Liver (tissue), 9 donors: ENCODE results near the gene CRBN. TPM values are rescaled to one million over a fixed set of nuclear protein-coding genes. Genes with fewer than 3 reads are reported as not detected.

ENCODE experiments used
- DNase-seq: peaks from one replicate; pipeline ENCODE4 v3.0.0-alpha.2; 2017; ENCODE audit warnings: low spot score
- H3K27ac ChIP-seq, 2 donors: one replicate each; pipeline ENCODE4 v1.7.0; 2013; ENCODE audit warnings: inconsistent platforms in 2 of 2, low read length in 2 of 2, control low read depth in 1 of 2, low read depth in 1 of 2, mild to moderate bottlenecking in 1 of 2
- H3K27me3 ChIP-seq, 4 donors: one replicate each; pipeline versions ENCODE4 v1.6.1 to v1.7.0; 2013; ENCODE audit warnings: low read length in 3 of 4, inconsistent platforms in 1 of 4, mild to moderate bottlenecking in 1 of 4, moderate library complexity in 1 of 4; ENCODE audit not compliant: control insufficient read depth in 4 of 4, insufficient read depth in 4 of 4
- H3K36me3 ChIP-seq, 4 donors: one replicate each; pipeline versions ENCODE4 v1.6.1 to v1.7.0; 2013; ENCODE audit warnings: low read length in 3 of 4, mild to moderate bottlenecking in 3 of 4, low read depth in 1 of 4, moderate library complexity in 1 of 4; ENCODE audit not compliant: control insufficient read depth in 4 of 4, insufficient read depth in 3 of 4
- H3K4me1 ChIP-seq, 4 donors: one replicate each; pipeline versions ENCODE4 v1.6.1 to v1.7.0; 2013; ENCODE audit warnings: low read length in 3 of 4, mild to moderate bottlenecking in 3 of 4, moderate library complexity in 1 of 4; ENCODE audit not compliant: control insufficient read depth in 4 of 4, insufficient read depth in 4 of 4
- H3K4me3 ChIP-seq, 3 donors: one replicate each; pipeline versions ENCODE4 v1.6.1 to v1.7.0; 2013; ENCODE audit warnings: low read length in 3 of 3, control low read depth in 1 of 3, low read depth in 1 of 3, mild to moderate bottlenecking in 1 of 3
- H3K9ac ChIP-seq, 2 donors: one replicate each; pipeline ENCODE4 v1.7.0; 2013; ENCODE audit warnings: low read length in 2 of 2, mild to moderate bottlenecking in 2 of 2, moderate library complexity in 2 of 2, control low read depth in 1 of 2, low read depth in 1 of 2
- H3K9me3 ChIP-seq, 4 donors: one replicate each; pipeline versions ENCODE4 v1.6.1 to v1.7.0; 2013; ENCODE audit warnings: low read length in 3 of 4; ENCODE audit not compliant: control insufficient read depth in 4 of 4
- EGR1 ChIP-seq, 2 donors: IDR thresholded peaks; 2 replicates each; pipeline ENCODE4 v1.6.1; 2016 to 2018; ENCODE audit warnings: antibody characterized with exemption in 2 of 2, low read depth in 2 of 2
- FOXA1 ChIP-seq: IDR thresholded peaks from 2 replicates; pipeline ENCODE4 v1.6.1; 2016; ENCODE audit warnings: antibody characterized with exemption
- FOXA2 ChIP-seq: IDR thresholded peaks from 2 replicates; pipeline ENCODE4 v1.6.1; 2016; ENCODE audit warnings: antibody characterized with exemption
- HNF4A ChIP-seq, 2 donors: conservative IDR thresholded peaks; 2 replicates each; pipeline ENCODE4 v1.6.1; 2016; ENCODE audit warnings: antibody characterized with exemption in 2 of 2, mild to moderate bottlenecking in 2 of 2
- HNF4G ChIP-seq: IDR thresholded peaks from 2 replicates; pipeline ENCODE4 v1.6.1; 2016; ENCODE audit warnings: antibody characterized with exemption
- JUND ChIP-seq, 2 donors: IDR thresholded peaks; 2 replicates each; pipeline ENCODE4 v1.6.1; 2016; ENCODE audit warnings: antibody characterized with exemption in 2 of 2
- NR2F2 ChIP-seq: IDR thresholded peaks from 2 replicates; pipeline ENCODE4 v1.6.1; 2016; ENCODE audit warnings: antibody characterized with exemption
- RAD21 ChIP-seq, 2 donors: IDR thresholded peaks; 2 replicates each; pipeline ENCODE4 v1.6.1; 2016; ENCODE audit warnings: antibody characterized with exemption in 2 of 2, mild to moderate bottlenecking in 2 of 2
- RXRA ChIP-seq, 2 donors: IDR thresholded peaks; 2 replicates each; pipeline ENCODE4 v1.6.1; 2017 to 2018; ENCODE audit warnings: antibody characterized with exemption in 2 of 2, mild to moderate bottlenecking in 1 of 2
- SP1 ChIP-seq: IDR thresholded peaks from 2 replicates; pipeline ENCODE4 v1.6.1; 2018; ENCODE audit warnings: antibody characterized with exemption, mild to moderate bottlenecking
- TAF1 ChIP-seq: conservative IDR thresholded peaks from 2 replicates; pipeline ENCODE4 v1.6.1; 2016; ENCODE audit warnings: antibody characterized with exemption, mild to moderate bottlenecking
- YY1 ChIP-seq: IDR thresholded peaks from 2 replicates; pipeline ENCODE4 v1.6.1; 2016; ENCODE audit warnings: antibody characterized with exemption, mild to moderate bottlenecking
- WGBS: extraction: QIAGEN DNeasy Blood & Tissue Kit; methylation state at CpG from one replicate; pipeline ENCODE4 v1.1.7; 2013; 5-methylcytosine and 5-hydroxymethylcytosine counted together
- polyA plus RNA-seq, 2 donors: library from polyadenylated mRNA; stranded (reverse) in 1 of 2; unstranded in 1 of 2; fragments of 200-250 nt in 1 of 2; fragments of >200 nt in 1 of 2; fragmentation: Nextera tagmentation in 1 of 2; extraction: Ambion mirVana in 1 of 2; gene quantifications; one replicate each; pipeline versions ENCODE4 v1.2.1 to v1.2.3, GENCODE V29; 2013 to 2015
- total RNA-seq, 2 donors: library from RNA; depleted of rRNA; stranded (reverse); fragments of >200 nt; gene quantifications; one replicate each; pipeline ENCODE4 v1.2.3, GENCODE V29; 2014
- TF ChIP-seq, protein P1 (sequence below): IDR thresholded peaks from 2 replicates; pipeline ENCODE4 v1.6.1; 2016; ENCODE audit warnings: antibody characterized with exemption
- TF ChIP-seq, protein P2 (sequence below): IDR thresholded peaks from 2 replicates; pipeline ENCODE4 v1.6.1; 2016; ENCODE audit warnings: antibody characterized with exemption
- TF ChIP-seq, protein P3 (sequence below): fragments of 150-350 bp; IDR thresholded peaks from 2 replicates; pipeline ENCODE4 v1.5.1; 2017; ENCODE audit warnings: improper control_type of control experiment, low read depth, low read length; ENCODE audit not compliant: missing input control
- TF ChIP-seq, protein P4 (sequence below): IDR thresholded peaks from 2 replicates; pipeline ENCODE4 v1.6.1; 2016; ENCODE audit warnings: antibody characterized with exemption
- TF ChIP-seq, protein P5 (sequence below): IDR thresholded peaks from 2 replicates; pipeline ENCODE4 v1.6.1; 2016; ENCODE audit warnings: antibody characterized with exemption, mild to moderate bottlenecking
- donor health status: healthy.
- donor health status: healthy.
- donor health status: healthy.
- donor health status: healthy.
- donor health status: healthy.

Gene CRBN
- total and polyA plus RNA-seq, 4 donors = 14.0 to 57.6 (median 29.4) TPM

DNA sequence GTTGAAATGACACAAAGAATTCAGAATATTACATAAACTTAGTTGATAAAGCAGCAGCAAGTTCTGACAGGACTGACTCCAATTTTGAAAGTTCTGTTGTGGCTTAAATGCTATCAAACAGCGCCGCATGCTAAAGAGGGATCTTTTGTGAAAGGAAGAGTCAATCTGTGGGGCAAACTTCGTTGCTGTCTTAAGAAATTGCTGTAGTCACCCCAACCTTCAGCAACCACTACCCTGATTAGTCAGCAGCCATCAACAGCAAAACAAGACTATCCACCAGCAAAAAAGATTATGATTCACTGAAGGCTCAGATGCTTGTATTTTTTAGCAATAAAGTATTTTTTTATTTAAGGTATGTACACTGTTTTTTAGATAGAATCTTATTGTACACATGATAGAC lies 14.2 kb downstream of the CRBN start:
- no peak overlapping the region for H3K9ac ChIP-seq
- TF ChIP-seq, protein P1, sequence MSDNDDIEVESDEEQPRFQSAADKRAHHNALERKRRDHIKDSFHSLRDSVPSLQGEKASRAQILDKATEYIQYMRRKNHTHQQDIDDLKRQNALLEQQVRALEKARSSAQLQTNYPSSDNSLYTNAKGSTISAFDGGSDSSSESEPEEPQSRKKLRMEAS = no peak
- TF ChIP-seq, protein P2, sequence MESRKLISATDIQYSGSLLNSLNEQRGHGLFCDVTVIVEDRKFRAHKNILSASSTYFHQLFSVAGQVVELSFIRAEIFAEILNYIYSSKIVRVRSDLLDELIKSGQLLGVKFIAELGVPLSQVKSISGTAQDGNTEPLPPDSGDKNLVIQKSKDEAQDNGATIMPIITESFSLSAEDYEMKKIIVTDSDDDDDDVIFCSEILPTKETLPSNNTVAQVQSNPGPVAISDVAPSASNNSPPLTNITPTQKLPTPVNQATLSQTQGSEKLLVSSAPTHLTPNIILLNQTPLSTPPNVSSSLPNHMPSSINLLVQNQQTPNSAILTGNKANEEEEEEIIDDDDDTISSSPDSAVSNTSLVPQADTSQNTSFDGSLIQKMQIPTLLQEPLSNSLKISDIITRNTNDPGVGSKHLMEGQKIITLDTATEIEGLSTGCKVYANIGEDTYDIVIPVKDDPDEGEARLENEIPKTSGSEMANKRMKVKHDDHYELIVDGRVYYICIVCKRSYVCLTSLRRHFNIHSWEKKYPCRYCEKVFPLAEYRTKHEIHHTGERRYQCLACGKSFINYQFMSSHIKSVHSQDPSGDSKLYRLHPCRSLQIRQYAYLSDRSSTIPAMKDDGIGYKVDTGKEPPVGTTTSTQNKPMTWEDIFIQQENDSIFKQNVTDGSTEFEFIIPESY = no peak
- TF ChIP-seq, protein P3, sequence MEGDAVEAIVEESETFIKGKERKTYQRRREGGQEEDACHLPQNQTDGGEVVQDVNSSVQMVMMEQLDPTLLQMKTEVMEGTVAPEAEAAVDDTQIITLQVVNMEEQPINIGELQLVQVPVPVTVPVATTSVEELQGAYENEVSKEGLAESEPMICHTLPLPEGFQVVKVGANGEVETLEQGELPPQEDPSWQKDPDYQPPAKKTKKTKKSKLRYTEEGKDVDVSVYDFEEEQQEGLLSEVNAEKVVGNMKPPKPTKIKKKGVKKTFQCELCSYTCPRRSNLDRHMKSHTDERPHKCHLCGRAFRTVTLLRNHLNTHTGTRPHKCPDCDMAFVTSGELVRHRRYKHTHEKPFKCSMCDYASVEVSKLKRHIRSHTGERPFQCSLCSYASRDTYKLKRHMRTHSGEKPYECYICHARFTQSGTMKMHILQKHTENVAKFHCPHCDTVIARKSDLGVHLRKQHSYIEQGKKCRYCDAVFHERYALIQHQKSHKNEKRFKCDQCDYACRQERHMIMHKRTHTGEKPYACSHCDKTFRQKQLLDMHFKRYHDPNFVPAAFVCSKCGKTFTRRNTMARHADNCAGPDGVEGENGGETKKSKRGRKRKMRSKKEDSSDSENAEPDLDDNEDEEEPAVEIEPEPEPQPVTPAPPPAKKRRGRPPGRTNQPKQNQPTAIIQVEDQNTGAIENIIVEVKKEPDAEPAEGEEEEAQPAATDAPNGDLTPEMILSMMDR = no peak
- TF ChIP-seq YY1 (no peak), FOXA1 (no peak), NR2F2 (no peak), EGR1 (IDR thresholded peaks at IDR 0.05; ENCODE audit: low read depth in 2 of 2) (no peak), HNF4A (conservative IDR thresholded peaks at IDR 0.05) (no peak), FOXA2 (no peak), HNF4G (no peak), SP1 (no peak), RXRA (IDR thresholded peaks at IDR 0.05) (no peak), JUND (IDR thresholded peaks at IDR 0.05) (no peak)
- TF ChIP-seq, protein P4, sequence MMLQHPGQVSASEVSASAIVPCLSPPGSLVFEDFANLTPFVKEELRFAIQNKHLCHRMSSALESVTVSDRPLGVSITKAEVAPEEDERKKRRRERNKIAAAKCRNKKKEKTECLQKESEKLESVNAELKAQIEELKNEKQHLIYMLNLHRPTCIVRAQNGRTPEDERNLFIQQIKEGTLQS = no peak
- TF ChIP-seq, protein P5, sequence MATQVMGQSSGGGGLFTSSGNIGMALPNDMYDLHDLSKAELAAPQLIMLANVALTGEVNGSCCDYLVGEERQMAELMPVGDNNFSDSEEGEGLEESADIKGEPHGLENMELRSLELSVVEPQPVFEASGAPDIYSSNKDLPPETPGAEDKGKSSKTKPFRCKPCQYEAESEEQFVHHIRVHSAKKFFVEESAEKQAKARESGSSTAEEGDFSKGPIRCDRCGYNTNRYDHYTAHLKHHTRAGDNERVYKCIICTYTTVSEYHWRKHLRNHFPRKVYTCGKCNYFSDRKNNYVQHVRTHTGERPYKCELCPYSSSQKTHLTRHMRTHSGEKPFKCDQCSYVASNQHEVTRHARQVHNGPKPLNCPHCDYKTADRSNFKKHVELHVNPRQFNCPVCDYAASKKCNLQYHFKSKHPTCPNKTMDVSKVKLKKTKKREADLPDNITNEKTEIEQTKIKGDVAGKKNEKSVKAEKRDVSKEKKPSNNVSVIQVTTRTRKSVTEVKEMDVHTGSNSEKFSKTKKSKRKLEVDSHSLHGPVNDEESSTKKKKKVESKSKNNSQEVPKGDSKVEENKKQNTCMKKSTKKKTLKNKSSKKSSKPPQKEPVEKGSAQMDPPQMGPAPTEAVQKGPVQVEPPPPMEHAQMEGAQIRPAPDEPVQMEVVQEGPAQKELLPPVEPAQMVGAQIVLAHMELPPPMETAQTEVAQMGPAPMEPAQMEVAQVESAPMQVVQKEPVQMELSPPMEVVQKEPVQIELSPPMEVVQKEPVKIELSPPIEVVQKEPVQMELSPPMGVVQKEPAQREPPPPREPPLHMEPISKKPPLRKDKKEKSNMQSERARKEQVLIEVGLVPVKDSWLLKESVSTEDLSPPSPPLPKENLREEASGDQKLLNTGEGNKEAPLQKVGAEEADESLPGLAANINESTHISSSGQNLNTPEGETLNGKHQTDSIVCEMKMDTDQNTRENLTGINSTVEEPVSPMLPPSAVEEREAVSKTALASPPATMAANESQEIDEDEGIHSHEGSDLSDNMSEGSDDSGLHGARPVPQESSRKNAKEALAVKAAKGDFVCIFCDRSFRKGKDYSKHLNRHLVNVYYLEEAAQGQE = no peak
- H3K4me3 ChIP-seq = no peak overlapping the region
- H3K27ac ChIP-seq = no peak overlapping the region
- H3K36me3 ChIP-seq = peaks cover 5 to 74% (median 54%) of the 10 kb centered on the region in 4 donors
- no peaks in the 10 kb centered on the region for H3K4me1 ChIP-seq
- no peaks in the 10 kb centered on the region for H3K27me3 ChIP-seq
- DNase-seq = no peak
- WGBS = 63% methylated on average over 3 of the region's 3 CpGs
- H3K9me3 ChIP-seq = no peaks in the 10 kb centered on the region

DNA sequence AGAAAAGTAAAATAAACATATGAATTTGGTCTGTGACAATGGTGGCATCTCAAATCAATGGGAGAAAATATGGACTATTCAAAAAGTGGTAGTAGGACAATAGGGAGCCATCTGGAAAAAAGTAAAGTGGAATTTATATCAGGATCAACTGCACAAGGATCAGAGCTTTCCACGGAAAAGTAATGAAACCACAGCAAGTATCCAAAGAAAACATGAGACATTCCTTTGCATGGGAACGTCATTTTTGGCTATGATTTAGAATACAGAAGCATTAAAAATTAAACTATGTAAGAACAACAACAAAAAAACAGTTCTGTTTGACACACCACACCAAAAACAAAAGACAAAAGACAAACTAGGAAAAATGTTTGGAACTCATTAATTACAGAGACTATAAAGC lies 18.7 kb downstream of the CRBN start:
- peaks cover 12 to 77% (median 52%) of the 10 kb centered on the region in 4 donors for H3K36me3 ChIP-seq
- no peak overlapping the region for H3K27ac ChIP-seq
- H3K27me3 ChIP-seq = no peaks in the 10 kb centered on the region
- H3K4me1 ChIP-seq = no peaks in the 10 kb centered on the region
- TF ChIP-seq, protein P2 = no peak
- TF ChIP-seq TAF1 = no peak
- TF ChIP-seq RXRA (IDR thresholded peaks at IDR 0.05) = no peak
- no peak for TF ChIP-seq YY1
- no peak for TF ChIP-seq NR2F2
- TF ChIP-seq, protein P1 = no peak
- TF ChIP-seq JUND (IDR thresholded peaks at IDR 0.05) = no peak
- TF ChIP-seq, protein P5 = no peak
- no peak for TF ChIP-seq RAD21 (IDR thresholded peaks at IDR 0.05)
- no peaks in the 10 kb centered on the region for H3K9me3 ChIP-seq
- H3K9ac ChIP-seq = no peak overlapping the region
- H3K4me3 ChIP-seq = no peak overlapping the region
- no peak for DNase-seq
- WGBS = 86% methylated on average over 2 of the region's 2 CpGs
